Measurements from ENCODE around the gene DHCR7. TPM values are rescaled to one million over a fixed set of nuclear protein-coding genes. Genes with fewer than 3 reads are reported as not detected.

The DHCR7 gene
- polyA plus RNA-seq, 1 of the 3 experiments (the other 2 are of a cell fraction): 21.4 TPM

DNA sequence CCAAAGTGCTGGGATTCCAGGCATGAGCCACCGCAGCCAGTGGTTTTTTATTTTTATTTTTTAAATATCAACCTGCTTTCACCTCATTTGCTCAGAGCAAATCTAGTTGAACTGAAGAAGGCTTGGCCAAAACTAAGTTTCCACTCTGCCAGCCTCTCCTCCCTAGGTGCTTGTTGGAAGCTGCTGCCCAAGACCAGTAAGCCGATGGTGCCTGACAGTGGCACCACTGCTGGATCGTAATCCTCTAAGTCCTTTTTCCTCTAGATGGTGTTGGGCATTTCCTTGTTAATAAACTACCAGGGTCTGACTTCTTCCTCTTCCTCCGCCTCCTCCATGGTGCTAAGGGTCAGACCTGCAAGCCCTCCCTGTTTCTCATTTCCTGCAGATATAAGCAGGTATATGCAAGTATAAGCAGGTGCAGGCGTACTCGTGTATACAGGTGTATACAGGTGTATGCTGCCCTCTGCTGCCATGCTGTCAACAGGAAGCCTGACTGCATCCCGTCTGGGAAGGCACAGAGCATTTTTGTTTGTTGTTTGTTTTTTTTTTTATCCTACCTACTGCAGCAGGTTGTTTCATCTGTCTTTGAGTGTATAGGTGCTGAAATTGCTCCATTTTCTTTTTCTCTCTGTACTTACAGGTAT is 6.4 kb upstream of the DHCR7 start:
- H4K20me1 ChIP-seq (ENCODE audit: insufficient read depth): peaks cover 5% of the 10 kb centered on the region
- H3K4me1 ChIP-seq (ENCODE audit: control insufficient read depth in 1 of 2, insufficient read depth in 2 of 2, low read depth in 1 of 2, low read length in 1 of 2): peaks cover 4 to 19% of the 10 kb centered on the region in 2 experiments; a peak in 3 of 4 replicates
- H3K9ac ChIP-seq: peak overlapping the region; percentile 86; the same call in 1 of the 2 replicates
- peaks cover 25 to 43% of the 10 kb centered on the region in 2 experiments for H3K36me3 ChIP-seq (replicated peaks in 1 of 2; ENCODE audit: control insufficient read depth in 1 of 2, insufficient read depth in 2 of 2, low read length in 1 of 2)
- peaks cover 12% of the 10 kb centered on the region for H3F3A ChIP-seq (replicated peaks; ENCODE audit: insufficient read depth)
- H3K27me3 ChIP-seq (ENCODE audit: insufficient read depth): no peaks in the 10 kb centered on the region
- no peaks in the 10 kb centered on the region for H3K9me2 ChIP-seq
- ChIA-PET POLR2A (no interaction called here), CTCF (interaction anchor here (0.6 kb wide), 1 partner anchor 233 kb away, joined by 3 read pairs; no protein-coding TSS in a partner anchor)
- WGBS (ENCODE audit: low lambda C conversion rate): 78% methylated on average over 7 of the region's 7 CpGs
- TF ChIP-seq FOXJ3 (CRISPR knock-in tag; IDR thresholded peaks at IDR 0.05) (no peak), USF2 (IDR thresholded peaks at IDR 0.05; ENCODE audit: borderline replicate concordance, low read depth, low read length) (no peak), SMC3 (IDR thresholded peaks at IDR 0.05; ENCODE audit: low read depth, low read length) (no peak), REST (IDR thresholded peaks at IDR 0.05; ENCODE audit: low read depth, low read length) (no peak)
- peak overlapping the region in 1 of 2 experiments; percentile 99; a peak in 2 of 4 replicates for H3K4me3 ChIP-seq (ENCODE audit: low read depth in 2 of 2, low read length in 1 of 2)
- H3K27ac ChIP-seq (ENCODE audit: low read depth in 2 of 2, low read length in 1 of 2): no peak overlapping the region
- no peak for DNase-seq
- no peaks in the 10 kb centered on the region for H3K9me3 ChIP-seq
- peak overlapping the region; percentile 88 for H3K4me2 ChIP-seq
- H2AFZ ChIP-seq (ENCODE audit: low read depth): no peak overlapping the region
- H3K79me2 ChIP-seq (ENCODE audit: insufficient read depth): peaks cover 28% of the 10 kb centered on the region

GRCh38 chr11:71453918-71454304 is 5.7 kb upstream of the DHCR7 start:
- Histone ChIP-seq H3K4me1 (ENCODE audit: control insufficient read depth in 1 of 2, insufficient read depth in 2 of 2, low read depth in 1 of 2, low read length in 1 of 2) (peaks cover 4 to 25% of the 10 kb centered on the region in 2 experiments; a peak in 3 of 4 replicates), H3K4me3 (ENCODE audit: low read depth in 2 of 2, low read length in 1 of 2) (peak overlapping the region; percentile 95 to 99), H2AFZ (ENCODE audit: low read depth) (no peak overlapping the region), H4K20me1 (ENCODE audit: insufficient read depth) (peaks cover 5% of the 10 kb centered on the region), H3K4me2 (peak overlapping the region; percentile 88), H3K27ac (ENCODE audit: low read depth in 2 of 2, low read length in 1 of 2) (no peak overlapping the region), H3K36me3 (replicated peaks in 1 of 2; ENCODE audit: control insufficient read depth in 1 of 2, insufficient read depth in 2 of 2, low read length in 1 of 2) (peaks cover 25 to 36% of the 10 kb centered on the region in 2 experiments), H3K79me2 (ENCODE audit: insufficient read depth) (peaks cover 28% of the 10 kb centered on the region), H3K9ac (peak overlapping the region; percentile 86), H3K27me3 (ENCODE audit: insufficient read depth) (no peaks in the 10 kb centered on the region), H3K9me3 (no peaks in the 10 kb centered on the region), H3F3A (replicated peaks; ENCODE audit: insufficient read depth) (peaks cover 12% of the 10 kb centered on the region), H3K9me2 (no peaks in the 10 kb centered on the region)
- WGBS (ENCODE audit: low lambda C conversion rate): 30% methylated on average over 7 of the region's 7 CpGs
- POLR2A ChIA-PET: no interaction called here
- CTCF ChIA-PET: interaction anchor here (0.6 kb wide), 1 partner anchor 233 kb away, joined by 3 read pairs; no protein-coding TSS in a partner anchor
- TF ChIP-seq EZH2phosphoT487 (IDR thresholded peaks at IDR 0.05; ENCODE audit: borderline replicate concordance, low read depth) (no peak), TEAD4 (IDR thresholded peaks at IDR 0.05; ENCODE audit: borderline replicate concordance, insufficient read depth) (no peak), CTCF (IDR thresholded peaks at IDR 0.05) (no peak), USF1 (IDR thresholded peaks at IDR 0.05; ENCODE audit: borderline replicate concordance, low read depth) (no peak), MEF2A (IDR thresholded peaks at IDR 0.05; ENCODE audit: borderline replicate concordance, low read depth) (no peak), EP300 (IDR thresholded peaks at IDR 0.05; ENCODE audit: borderline replicate concordance in 1 of 2, low read depth in 1 of 2, low read length in 1 of 2) (no peak), SMC3 (IDR thresholded peaks at IDR 0.05; ENCODE audit: low read depth, low read length) (no peak), RFX5 (IDR thresholded peaks at IDR 0.05; ENCODE audit: low read length) (no peak), RXRA (IDR thresholded peaks at IDR 0.05; ENCODE audit: borderline replicate concordance, low read depth) (no peak), NRF1 (IDR thresholded peaks at IDR 0.05; ENCODE audit: low read depth, low read length) (no peak), JUND (IDR thresholded peaks at IDR 0.05) (no peak), RCOR1 (IDR thresholded peaks at IDR 0.05; ENCODE audit: low read length) (no peak), TCF12 (IDR thresholded peaks at IDR 0.05) (no peak)
- TF ChIP-seq, protein P1, sequence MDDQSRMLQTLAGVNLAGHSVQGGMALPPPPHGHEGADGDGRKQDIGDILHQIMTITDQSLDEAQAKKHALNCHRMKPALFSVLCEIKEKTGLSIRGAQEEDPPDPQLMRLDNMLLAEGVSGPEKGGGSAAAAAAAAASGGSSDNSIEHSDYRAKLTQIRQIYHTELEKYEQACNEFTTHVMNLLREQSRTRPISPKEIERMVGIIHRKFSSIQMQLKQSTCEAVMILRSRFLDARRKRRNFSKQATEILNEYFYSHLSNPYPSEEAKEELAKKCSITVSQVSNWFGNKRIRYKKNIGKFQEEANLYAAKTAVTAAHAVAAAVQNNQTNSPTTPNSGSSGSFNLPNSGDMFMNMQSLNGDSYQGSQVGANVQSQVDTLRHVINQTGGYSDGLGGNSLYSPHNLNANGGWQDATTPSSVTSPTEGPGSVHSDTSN (IDR thresholded peaks at IDR 0.05): no peak
- DNase-seq: no peak
